Neural cell (in vitro differentiated cells): ENCODE measurements around the gene DIP2C. TPM values are rescaled to one million over a fixed set of nuclear protein-coding genes. Genes with fewer than 3 reads are reported as not detected.

Source experiments
- H2AFZ ChIP-seq: fragments of 200-600, 300-800 bp; sonication (generic), shearing (Covaris generic); 2 replicates; pipeline ENCODE4 v1.6.0; 2014; ENCODE audit warnings: low read depth, mild to moderate bottlenecking, antibody characterized with exemption, low read length, moderate library complexity
- H3F3A ChIP-seq: fragments of 200-600 bp; shearing (Covaris generic); 2 replicates; pipeline ENCODE4 v1.6.1; 2016; ENCODE audit warnings: mild to moderate bottlenecking, moderate library complexity, mixed read lengths, antibody characterized with exemption, low read length; ENCODE audit not compliant: insufficient read depth, poor library complexity, severe bottlenecking
- H3K27ac ChIP-seq: fragments of 200-600, 300-800 bp; sonication (generic), shearing (Covaris generic); 2 replicates; pipeline ENCODE4 v1.5.1; 2014; ENCODE audit warnings: mild to moderate bottlenecking, low read length, moderate library complexity
- H3K27me3 ChIP-seq: fragments of 300-800, 200-600 bp; sonication (generic), shearing (Covaris generic); 2 replicates; pipeline ENCODE4 v1.6.0; 2014; ENCODE audit warnings: mild to moderate bottlenecking, low read depth, low read length, moderate library complexity; ENCODE audit not compliant: insufficient read depth
- H3K36me3 ChIP-seq: fragments of 300-800, 200-600 bp; sonication (generic), shearing (Covaris generic); 2 replicates; pipeline ENCODE4 v1.5.1; 2014; ENCODE audit warnings: mild to moderate bottlenecking, antibody characterized with exemption, low read length, moderate library complexity; ENCODE audit not compliant: insufficient read depth
- H3K4me2 ChIP-seq: fragments of 300-800, 200-600 bp; sonication (generic), shearing (Covaris generic); 2 replicates; pipeline ENCODE4 v1.6.0; 2014; ENCODE audit warnings: mild to moderate bottlenecking, low read length
- H3K4me3 ChIP-seq: fragments of 300-800, 200-600 bp; sonication (generic), shearing (Covaris generic); 2 replicates; pipeline ENCODE4 v1.5.1; 2014; ENCODE audit warnings: mild to moderate bottlenecking, low read length, moderate library complexity
- H3K79me2 ChIP-seq: fragments of 200-600 bp; shearing (Covaris generic); replicated peaks from 2 replicates; pipeline ENCODE4 v1.6.0; 2014; ENCODE audit warnings: mild to moderate bottlenecking, low read length, moderate library complexity; ENCODE audit not compliant: insufficient read depth
- H3K9ac ChIP-seq: fragments of 300-800, 200-600 bp; sonication (generic), shearing (Covaris generic); 2 replicates; pipeline ENCODE4 v1.6.1; 2016; ENCODE audit warnings: mild to moderate bottlenecking, low read length, mixed read lengths
- H3K9me2 ChIP-seq: fragments of 200-600 bp; shearing (Covaris generic); 2 replicates; pipeline ENCODE4 v1.6.1; 2016; ENCODE audit warnings: mild to moderate bottlenecking, low read length, mixed read lengths; ENCODE audit not compliant: insufficient read depth
- H3K9me3 ChIP-seq: fragments of 200-600, 300-800 bp; sonication (generic), shearing (Covaris generic); 2 replicates; pipeline ENCODE4 v1.6.1; 2016; ENCODE audit warnings: mild to moderate bottlenecking, mixed run types, low read length, moderate library complexity, mixed read lengths
- H4K20me1 ChIP-seq: fragments of 200-600 bp; shearing (Covaris generic); 2 replicates; pipeline ENCODE4 v1.6.1; 2016; ENCODE audit warnings: mild to moderate bottlenecking, mixed run types; ENCODE audit not compliant: insufficient read depth
- CTCF ChIP-seq: fragments of 450-650 bp; IDR thresholded peaks from 2 replicates; pipeline ENCODE4 v1.5.1; 2014; ENCODE audit warnings: antibody characterized with exemption, mild to moderate bottlenecking, moderate library complexity; ENCODE audit not compliant: poor library complexity, severe bottlenecking
- EP300 ChIP-seq: fragments of 450-650 bp; conservative IDR thresholded peaks from 2 replicates; pipeline ENCODE4 v1.6.1; 2014; ENCODE audit warnings: antibody characterized with exemption, mild to moderate bottlenecking, moderate library complexity; ENCODE audit not compliant: poor library complexity, severe bottlenecking
- EZH2 ChIP-seq: fragments of 200-600, 300-800 bp; shearing (Covaris generic), sonication (generic); IDR thresholded peaks from 2 replicates; pipeline ENCODE4 v1.6.1; 2014; ENCODE audit warnings: antibody characterized with exemption, low read length, borderline replicate concordance, mild to moderate bottlenecking; ENCODE audit not compliant: insufficient read depth, poor library complexity, severe bottlenecking
- MXI1 ChIP-seq: fragments of 450-650 bp; conservative IDR thresholded peaks from 2 replicates; pipeline ENCODE4 v1.6.1; 2014; ENCODE audit warnings: antibody characterized with exemption, mild to moderate bottlenecking; ENCODE audit not compliant: poor library complexity, severe bottlenecking
- POLR2AphosphoS5 ChIP-seq: IDR thresholded peaks from 2 replicates; pipeline ENCODE4 v1.6.1; 2012
- RAD21 ChIP-seq: fragments of 450-650 bp; conservative IDR thresholded peaks from 2 replicates; pipeline ENCODE4 v1.6.1; 2014; ENCODE audit warnings: antibody characterized with exemption, mild to moderate bottlenecking, moderate library complexity
- SMC3 ChIP-seq: fragments of 450-650 bp; conservative IDR thresholded peaks from 2 replicates; pipeline ENCODE4 v1.6.1; 2014; ENCODE audit warnings: antibody characterized with exemption, mild to moderate bottlenecking, moderate library complexity; ENCODE audit not compliant: poor library complexity
- polyA plus RNA-seq: library from polyadenylated mRNA; depleted of rRNA; stranded (reverse); fragments of >200 nt; gene quantifications from 2 replicates; pipeline ENCODE4 v1.2.3, GENCODE V29; 2014
- TF ChIP-seq, protein P1 (sequence below): IDR thresholded peaks from 2 replicates; pipeline ENCODE4 v1.6.1; 2012; ENCODE audit warnings: borderline replicate concordance

Gene DIP2C
- polyA plus RNA-seq, 1 donor from 2014 or later, result 24.1 TPM

- H3K27me3 ChIP-seq, result no peaks in the 10 kb centered on the region
- no peaks in the 10 kb centered on the region for H3F3A ChIP-seq
- no peaks in the 10 kb centered on the region for H3K9me3 ChIP-seq
- no peak overlapping the region for H3K27ac ChIP-seq
- no peak overlapping the region for H3K9ac ChIP-seq
- no peak overlapping the region for H3K4me3 ChIP-seq
- H3K4me2 ChIP-seq, result no peak overlapping the region
- no peak overlapping the region for H2AFZ ChIP-seq
- H3K36me3 ChIP-seq, result no peaks in the 10 kb centered on the region
- H3K79me2 ChIP-seq, result peaks cover 64% of the 10 kb centered on the region
- no peak for TF ChIP-seq EZH2
- TF ChIP-seq CTCF, result no peak
- TF ChIP-seq SMC3, result no peak
- TF ChIP-seq, protein P1, sequence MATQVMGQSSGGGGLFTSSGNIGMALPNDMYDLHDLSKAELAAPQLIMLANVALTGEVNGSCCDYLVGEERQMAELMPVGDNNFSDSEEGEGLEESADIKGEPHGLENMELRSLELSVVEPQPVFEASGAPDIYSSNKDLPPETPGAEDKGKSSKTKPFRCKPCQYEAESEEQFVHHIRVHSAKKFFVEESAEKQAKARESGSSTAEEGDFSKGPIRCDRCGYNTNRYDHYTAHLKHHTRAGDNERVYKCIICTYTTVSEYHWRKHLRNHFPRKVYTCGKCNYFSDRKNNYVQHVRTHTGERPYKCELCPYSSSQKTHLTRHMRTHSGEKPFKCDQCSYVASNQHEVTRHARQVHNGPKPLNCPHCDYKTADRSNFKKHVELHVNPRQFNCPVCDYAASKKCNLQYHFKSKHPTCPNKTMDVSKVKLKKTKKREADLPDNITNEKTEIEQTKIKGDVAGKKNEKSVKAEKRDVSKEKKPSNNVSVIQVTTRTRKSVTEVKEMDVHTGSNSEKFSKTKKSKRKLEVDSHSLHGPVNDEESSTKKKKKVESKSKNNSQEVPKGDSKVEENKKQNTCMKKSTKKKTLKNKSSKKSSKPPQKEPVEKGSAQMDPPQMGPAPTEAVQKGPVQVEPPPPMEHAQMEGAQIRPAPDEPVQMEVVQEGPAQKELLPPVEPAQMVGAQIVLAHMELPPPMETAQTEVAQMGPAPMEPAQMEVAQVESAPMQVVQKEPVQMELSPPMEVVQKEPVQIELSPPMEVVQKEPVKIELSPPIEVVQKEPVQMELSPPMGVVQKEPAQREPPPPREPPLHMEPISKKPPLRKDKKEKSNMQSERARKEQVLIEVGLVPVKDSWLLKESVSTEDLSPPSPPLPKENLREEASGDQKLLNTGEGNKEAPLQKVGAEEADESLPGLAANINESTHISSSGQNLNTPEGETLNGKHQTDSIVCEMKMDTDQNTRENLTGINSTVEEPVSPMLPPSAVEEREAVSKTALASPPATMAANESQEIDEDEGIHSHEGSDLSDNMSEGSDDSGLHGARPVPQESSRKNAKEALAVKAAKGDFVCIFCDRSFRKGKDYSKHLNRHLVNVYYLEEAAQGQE, result no peak
- no peak for TF ChIP-seq RAD21
- H4K20me1 ChIP-seq, result peaks cover 18% of the 10 kb centered on the region
- H3K9me2 ChIP-seq, result no peaks in the 10 kb centered on the region
Measured at GRCh38 chr10:605632-606325, 83.7 kb downstream of the DIP2C start.

DNA sequence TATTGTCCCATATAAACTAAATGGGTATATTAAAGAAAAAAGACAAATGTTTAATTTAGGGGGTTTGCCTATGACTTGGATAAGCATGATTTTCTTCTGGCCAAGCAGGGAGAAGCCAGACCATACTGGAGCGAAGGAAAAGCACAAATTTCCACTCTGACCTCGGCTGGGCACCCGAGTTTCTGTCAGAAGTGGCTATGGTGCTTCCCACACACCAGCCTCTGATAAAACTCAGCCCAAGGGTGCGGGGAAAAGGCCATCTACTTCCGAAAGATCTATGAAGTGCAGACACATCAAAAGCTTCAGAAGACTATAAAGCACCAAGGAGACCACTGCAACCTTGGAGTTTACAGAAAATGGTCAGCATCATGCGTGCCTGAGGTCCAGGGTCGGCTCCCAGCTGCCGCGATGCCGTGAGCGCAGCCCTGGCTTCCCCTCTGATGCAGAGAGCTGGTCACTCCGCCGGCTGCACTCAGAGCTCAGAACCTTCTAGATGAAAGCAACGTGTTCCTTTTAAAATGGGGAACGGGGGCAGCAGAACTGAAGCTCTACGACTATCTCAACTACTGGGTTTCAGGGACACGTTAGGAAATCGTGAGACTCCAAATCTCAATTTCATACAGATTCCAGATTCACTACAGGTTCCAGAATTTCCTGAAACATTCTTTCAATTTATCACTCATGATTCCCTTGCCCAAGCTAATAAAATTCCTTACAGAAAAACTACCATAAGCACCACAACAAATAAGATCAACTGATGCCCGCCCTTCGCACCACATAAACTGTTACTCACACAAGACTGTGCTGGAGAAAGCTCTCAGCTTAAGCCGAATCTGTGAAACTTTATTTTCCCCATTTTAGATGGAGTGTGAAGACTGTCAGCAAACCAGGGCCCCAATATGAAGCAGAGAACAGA is 84.5 kb downstream of the DIP2C start:
- H3K27me3 ChIP-seq, result no peaks in the 10 kb centered on the region
- no peak overlapping the region for H2AFZ ChIP-seq
- no peak overlapping the region for H3K4me2 ChIP-seq
- H3K9me3 ChIP-seq, result no peaks in the 10 kb centered on the region
- H3K9ac ChIP-seq, result no peak overlapping the region
- H4K20me1 ChIP-seq, result peaks cover 18% of the 10 kb centered on the region
- peaks cover 69% of the 10 kb centered on the region for H3K79me2 ChIP-seq
- H3F3A ChIP-seq, result no peaks in the 10 kb centered on the region
- H3K4me3 ChIP-seq, result no peak overlapping the region
- H3K9me2 ChIP-seq, result no peaks in the 10 kb centered on the region
- H3K27ac ChIP-seq, result no peak overlapping the region
- TF ChIP-seq SMC3, result no peak
- TF ChIP-seq POLR2AphosphoS5, result no peak
- TF ChIP-seq, protein P1, result no peak
- TF ChIP-seq MXI1, result no peak
- no peak for TF ChIP-seq EZH2
- TF ChIP-seq EP300, result no peak
- TF ChIP-seq CTCF, result no peak
- H3K36me3 ChIP-seq, result no peaks in the 10 kb centered on the region
